EL (cell line): ENCODE data around the gene CLCNKA.
"Not testable (repeated sequence)": the region's sequence is repeated elsewhere in the genome, so short reads cannot be mapped to it uniquely, and the experiment has no call there.

ENCODE experiments used
- DNase-seq: peaks from one replicate; pipeline ENCODE4 v3.0.0-alpha.2; 2016

The CLCNKA gene

DNA sequence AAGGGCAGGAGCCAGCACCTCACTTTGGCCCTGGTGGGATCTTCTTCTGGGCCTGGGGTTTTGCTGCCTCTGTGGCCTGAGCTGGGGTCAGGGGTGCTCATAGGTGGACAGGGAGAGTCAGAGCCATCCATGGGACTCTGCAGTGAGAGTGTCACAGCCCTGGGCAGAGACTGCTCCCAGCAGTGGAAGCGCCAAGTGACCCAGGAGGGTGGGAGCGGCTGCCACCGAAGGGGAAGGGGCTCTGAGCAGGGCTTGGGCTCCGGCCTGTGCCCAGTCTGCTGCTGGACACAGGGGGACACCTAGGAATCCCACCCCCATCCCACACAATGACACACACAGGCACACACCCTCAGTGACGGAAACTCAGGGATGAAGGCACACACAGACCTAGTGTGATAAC is 22.1 kb downstream of the CLCNKA start:
- no peak for DNase-seq

DNA sequence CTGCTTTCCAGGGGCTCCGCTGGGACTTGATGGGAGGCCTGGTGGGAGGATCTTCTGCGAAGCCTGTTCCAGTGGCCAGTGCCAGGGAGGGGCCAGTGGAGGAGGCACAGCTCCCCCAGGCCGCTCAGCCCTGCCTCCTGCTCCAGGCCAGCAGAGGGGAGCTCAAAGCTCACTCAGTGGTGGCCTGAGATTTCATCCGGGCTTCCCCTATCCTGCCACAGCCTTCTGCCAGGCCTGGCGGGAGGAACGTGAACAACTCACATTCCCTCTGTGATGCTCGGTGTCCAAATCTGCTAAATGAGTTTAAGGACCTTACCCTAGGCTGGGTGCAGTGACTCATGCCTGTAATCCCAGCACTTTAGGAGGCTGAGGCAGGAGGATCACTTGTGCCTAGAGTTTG is 25.0 kb downstream of the CLCNKA start:
- peak; percentile 28 for DNase-seq

DNA sequence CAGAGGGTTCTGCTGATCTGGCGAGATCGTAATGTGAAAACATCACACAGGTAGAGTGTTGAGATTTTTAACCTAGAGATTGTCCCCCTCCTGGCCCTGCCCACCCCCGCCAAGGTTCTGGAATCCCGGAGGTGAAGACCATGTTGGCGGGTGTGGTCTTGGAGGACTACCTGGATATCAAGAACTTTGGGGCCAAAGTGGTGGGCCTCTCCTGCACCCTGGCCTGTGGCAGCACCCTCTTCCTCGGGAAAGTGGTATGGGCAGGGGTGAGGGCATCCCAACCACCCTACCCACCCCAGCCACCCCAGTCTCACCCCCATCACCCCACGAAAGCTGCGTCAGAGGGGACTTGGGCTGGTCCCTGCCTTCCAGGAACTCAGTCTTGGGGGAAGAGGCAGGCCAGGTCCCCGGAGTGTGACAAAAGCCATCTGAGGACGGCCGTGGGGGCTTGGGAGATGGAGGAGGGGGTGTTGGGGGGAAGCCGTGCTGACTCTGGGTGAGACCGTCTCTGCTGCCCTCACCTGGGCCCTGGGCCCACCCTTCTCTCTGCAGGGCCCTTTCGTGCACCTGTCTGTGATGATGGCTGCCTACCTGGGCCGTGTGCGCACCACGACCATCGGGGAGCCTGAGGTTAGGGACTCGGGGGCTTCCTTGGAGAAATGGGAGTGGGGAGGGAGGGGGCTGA is 26.1 kb downstream of the CLCNKA start:
- no peak for DNase-seq

DNA sequence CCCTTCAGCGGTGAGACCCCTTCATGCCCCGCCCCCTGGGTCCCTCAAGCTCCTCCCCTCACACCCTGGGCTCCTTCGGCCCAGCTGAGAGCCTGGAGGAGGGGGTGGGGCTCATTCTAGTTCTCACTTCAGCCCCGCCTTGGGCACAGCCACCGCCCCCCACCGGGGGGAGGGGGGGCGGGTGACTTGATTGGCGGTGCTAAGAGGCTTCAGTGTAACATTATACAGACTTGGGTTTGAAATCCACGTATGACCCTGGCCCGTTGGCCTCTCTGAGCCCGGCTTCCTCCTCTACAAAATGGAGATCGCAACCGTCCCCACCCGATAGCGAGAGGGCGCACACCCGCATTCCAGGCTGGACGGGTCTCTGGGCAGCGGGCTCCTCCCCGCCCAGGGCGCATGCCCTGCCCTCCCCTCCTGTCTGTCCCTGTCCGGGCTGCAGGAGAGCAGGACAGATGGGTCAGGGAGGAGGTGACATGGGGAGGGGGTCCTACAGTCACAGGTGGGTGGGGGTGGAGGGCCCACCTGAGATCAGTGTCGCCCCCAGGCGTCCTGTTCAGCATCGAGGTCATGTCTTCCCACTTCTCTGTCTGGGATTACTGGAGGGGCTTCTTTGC is 26.8 kb downstream of the CLCNKA start:
- peak; percentile 74 for DNase-seq

DNA sequence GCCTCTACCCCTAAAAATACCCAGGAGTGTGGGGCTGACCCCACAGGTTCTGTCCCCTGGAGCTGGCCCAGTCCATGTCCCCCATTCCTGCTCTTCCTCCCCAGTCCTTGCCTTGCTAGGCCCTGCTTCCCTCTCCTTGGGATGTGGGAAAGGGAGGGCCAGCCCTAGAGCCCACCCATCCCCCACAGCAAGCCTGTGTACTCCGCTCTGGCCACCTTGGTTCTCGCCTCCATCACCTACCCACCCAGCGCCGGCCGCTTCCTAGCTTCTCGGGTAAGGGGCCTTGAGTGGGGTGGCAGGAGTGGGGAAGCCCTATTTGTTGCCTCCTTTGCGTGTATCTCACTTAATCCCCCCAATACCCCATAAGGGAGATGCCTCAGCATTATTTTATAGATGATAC is 28.5 kb downstream of the CLCNKA start:
- DNase-seq, result no peak

DNA sequence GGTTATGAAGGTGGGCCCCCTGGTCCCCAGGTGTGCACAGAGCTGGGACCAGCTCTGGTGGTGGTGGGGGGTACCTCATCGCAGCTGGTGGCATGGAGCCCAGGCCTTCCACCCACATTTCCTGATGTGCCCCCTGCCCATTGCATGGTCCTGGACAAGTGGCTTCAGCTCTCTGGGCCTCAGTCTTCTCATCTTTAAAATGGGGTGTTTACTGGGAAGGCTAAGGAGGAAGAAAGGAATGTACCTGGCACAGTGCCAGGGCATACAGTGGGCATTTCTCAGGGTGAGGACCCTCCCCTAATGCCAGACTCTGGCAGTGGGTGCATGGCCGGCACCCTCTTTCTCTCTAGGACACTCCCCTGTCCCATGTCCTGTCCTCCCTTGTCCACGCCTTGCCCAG is 29.2 kb downstream of the CLCNKA start:
- DNase-seq, result no peak

DNA sequence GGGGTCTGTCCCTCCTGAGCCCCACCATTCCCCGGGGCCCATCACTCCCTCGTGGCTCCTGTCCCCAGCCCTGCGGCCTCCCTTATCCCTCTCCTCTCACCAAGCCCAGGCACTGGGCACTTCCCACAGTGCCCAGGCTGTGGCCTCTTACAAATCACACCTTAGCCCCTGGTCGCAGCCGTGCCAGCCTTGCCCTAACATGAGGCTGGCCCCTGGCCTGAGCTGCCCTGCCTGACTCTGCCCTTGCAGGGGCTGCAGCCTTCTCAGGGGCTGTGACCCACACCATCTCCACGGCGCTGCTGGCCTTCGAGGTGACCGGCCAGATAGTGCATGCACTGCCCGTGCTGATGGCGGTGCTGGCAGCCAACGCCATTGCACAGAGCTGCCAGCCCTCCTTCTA is 30.1 kb downstream of the CLCNKA start:
- DNase-seq, result not testable (repeated sequence)

DNA sequence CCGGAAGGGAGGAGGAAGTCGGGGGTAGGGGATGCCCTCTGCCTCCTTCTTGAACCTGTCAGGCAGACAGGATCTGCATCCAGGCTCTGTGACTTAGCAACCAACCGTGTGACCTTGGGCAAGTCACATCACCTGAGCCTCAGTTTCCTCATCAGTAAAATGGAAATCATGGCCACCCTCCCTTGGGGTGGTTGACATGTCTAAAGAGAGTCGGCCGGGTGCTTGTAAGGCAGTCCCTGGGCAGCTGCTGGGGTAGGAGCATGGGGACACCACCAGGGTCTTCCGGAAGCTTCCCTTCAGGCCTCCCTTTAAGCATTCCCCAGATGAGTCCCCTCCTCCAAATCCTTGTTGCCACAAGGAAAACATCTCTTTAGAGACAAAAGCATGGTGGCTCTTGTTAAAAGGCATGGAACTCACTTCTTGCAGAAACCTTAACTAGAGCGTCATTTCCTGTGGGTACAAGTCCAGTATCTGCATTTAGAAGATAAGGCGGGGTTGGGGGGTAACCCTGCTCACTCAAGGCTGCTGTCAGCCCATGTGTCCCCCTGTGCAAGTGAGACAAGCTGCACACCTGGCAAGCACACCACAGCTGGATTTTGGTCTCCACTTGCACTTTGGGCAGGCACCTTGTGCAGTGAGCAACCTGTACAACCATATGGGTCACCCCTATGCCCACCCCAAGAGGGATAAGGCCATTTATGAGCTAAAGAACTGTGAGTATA is 32.1 kb downstream of the CLCNKA start:
- DNase-seq, result no peak

DNA sequence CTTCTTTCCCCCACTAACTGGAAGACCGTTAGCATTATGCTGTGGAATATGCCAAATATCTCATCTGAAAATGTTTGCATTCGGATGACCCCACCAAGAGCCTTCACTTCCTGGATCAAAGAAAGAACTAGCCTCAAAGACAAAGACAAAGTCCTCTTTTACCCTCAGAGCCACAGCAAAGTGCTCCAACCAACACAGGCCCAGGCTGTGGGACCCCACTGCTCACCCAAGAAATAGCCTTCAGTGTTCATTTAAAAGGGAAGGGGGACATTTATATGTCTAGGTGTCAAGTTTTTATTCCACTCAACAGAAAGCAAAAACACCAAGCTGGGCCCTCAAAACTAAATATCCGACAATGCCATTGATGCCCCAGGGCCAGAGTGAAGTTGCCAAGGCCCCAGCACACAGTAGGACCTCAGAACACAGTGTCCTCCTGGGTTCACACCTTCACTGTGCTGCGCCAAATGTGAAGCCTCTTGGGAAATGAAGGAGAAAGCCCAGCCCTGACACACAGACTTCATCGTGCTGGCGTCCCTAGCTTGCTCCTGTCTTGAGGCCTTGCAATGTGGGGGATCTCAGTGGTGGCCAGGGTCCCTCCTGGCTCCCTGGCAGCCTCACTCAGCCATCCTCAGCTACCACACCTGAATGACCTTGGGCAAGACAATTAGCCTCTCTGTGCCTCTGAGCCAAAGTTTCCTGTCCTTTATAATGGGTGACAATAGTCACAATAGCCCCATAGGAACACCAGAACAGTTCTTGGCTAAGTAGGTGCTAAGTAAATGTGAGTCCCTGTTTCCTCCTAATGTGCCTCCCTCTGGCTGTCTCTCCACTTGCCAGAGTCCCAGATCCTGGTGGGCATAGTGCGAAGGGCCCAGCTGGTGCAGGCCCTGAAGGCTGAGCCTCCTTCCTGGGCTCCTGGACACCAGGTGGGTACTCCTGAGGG is 33.0 kb downstream of the CLCNKA start:
- no peak for DNase-seq

DNA sequence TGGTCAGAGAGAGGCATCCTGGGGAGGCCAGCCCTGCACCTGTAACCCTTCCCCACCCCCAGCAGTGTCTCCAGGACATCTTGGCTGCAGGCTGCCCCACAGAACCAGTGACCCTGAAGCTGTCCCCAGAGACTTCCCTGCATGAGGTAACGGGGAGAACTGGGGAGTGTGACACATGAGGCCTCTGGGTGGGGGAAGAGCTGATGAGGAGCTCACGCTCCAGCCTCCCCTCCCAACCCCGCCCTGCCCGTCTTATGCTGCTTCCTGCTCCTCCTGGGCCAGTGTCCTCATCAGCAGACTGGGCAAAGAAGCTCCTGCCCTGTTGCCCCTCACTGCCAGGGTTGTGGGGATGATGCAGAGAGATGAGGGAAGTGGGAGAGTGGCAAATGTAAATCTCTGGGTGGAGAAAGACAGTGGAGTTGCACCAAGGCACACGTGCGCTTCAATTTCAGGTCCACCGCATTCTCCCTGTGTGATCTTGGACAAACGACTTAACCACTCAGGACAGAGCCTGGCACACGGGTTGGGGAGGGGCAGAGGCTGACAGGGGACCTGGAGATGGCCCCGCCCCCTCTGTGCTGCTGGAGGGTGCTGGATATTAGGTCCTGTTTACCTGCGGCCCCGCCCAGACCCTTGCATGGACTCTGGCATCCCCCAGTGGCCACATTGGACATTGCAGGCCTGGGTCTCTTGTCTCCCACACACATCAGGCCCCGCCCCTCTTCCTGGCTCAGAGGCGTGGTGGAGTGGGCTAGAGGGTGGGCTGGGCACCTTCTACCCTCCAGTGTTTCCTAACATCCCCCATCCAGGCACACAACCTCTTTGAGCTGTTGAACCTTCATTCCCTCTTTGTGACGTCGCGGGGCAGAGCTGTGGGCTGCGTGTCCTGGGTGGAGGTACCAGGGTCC is 34.0 kb downstream of the CLCNKA start:
- peak; percentile 73 for DNase-seq

DNA sequence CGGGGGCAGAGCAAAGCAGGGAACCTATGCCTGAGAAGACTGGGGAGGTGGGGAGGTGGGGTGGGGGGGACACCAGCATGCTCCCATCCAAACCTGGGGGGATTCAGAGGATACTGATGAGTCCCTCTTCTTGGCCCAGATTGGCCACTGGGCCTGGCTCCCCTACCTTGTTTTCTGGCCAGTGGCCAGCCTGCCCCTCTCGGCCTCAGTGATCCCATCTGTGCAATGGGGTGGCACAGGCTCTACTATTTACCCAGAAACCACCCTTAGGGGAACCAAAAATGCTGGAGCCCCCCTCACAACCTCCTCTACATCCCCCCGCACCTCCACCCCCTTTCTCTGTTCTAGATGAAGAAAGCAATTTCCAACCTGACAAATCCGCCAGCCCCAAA is 34.7 kb downstream of the CLCNKA start:
- DNase-seq, result not testable (repeated sequence)

DNA sequence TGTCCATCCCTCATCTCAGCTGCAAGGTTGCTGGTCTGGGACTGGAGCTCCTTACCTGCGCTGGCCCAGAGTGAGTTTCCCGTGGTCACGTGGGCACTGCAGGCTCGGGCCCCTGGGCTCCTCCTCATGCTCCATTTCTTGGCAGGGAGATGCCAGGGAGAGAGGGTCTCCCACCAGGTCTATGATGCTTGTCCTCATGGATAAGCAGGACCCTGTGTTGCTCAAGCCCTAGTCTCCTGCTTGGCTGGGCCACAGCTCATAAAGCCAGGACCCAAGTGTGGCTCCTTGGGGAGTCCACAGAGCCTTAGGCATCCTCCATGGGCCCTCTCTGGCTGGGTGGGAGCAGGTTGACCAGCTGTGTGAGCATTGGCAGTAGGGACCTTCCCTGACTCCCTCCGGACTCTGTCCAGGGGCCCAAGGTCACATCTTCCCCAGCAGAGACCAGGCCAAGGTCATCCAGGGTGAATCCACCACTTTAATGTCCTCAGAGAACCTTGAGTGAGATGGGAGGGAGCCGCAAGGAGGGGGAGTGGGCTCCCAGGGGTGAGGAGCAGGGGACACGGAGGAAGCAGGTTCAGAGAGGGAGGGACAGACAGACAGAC is 35.6 kb downstream of the CLCNKA start:
- not testable (repeated sequence) for DNase-seq

DNA sequence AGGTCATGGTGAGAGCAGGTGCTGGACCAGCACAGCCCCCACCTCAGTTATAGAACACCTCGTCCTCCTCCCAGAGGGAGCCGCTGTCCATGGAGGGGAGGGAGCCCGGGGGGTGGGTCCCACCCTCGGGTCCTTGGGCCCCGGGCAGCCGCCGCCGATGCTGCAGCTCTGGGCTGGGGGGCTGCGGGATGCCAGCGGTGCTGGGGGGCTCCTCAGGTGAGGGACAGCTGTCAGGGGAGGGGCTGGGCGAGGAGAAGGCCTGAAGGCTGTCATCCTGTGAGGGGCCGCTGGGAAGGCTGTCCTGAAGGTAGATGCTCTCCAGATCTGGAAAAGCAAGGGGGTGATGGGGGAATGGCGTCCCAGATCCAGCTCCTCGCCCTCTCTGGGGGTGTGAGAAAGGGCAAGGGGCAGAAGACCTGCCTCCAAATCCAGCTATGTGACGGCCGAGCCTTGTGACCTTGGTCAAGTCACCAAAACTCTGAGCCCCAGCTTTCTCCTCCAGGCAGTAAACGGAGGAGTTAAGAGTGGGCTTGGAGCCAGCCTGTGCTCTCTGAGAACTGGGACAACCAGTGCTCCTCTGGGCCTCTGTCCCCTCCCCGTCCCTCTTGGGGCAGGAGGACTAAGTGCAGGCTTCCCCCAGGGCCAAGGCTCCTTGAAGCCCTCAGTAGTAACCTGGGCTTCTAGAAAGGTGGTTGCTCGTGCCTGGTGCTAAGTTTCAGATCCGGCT is 36.7 kb downstream of the CLCNKA start:
- not testable (repeated sequence) for DNase-seq

DNA sequence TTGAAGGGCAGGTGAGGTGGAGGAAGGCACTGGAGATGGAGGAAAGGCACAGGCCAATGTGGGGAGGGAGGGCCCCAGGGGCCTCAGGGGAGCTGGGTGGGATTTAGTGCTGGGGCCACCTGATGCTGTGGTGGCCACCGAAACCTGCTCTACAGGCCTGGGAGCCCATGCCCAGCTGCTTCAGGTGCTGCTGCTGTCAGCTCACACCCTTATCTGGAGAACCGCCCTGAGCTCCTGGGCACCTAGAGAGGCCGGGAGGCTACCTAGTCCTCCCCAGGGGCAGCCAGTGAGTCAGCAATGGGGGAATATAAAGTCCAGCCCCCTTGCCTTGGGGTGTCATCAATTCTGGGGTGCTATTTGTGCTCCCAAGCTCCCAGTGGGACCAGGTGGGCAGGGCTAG is 39.4 kb downstream of the CLCNKA start:
- no peak for DNase-seq

DNA sequence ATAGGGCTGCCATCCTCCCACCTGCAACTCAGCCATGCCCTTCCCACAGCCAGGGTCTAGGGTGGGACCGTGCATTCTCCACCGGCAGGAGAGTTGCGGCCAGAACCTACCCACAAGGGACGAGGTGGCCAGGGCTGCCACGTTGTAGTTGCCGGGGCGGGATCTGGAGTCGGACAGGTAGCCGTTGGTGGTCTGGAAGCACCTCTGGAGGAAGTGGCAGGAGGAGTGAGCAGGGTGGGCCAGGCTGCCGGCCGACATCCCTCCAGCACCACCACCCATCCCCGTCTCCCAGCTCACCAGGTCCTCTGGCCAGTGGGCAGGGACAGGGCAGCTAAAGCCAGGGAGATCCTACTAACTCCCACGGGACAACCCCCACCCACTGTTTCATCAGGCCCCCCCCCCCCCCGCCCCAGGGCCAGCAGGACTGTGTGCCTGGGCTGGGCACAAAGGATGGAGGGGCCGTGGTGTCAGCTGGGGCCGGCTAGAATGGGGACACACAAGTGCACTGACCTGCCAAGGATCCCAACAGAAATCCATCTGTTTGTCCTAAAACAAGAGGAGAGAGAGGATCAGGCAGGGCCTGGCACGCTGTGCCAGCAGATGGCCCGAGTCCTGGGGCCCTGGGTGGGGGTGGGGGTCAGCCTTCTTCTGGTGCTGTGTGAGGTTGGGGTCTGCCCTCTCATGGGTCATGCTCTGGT is 40.3 kb downstream of the CLCNKA start:
- DNase-seq, result not testable (repeated sequence)

DNA sequence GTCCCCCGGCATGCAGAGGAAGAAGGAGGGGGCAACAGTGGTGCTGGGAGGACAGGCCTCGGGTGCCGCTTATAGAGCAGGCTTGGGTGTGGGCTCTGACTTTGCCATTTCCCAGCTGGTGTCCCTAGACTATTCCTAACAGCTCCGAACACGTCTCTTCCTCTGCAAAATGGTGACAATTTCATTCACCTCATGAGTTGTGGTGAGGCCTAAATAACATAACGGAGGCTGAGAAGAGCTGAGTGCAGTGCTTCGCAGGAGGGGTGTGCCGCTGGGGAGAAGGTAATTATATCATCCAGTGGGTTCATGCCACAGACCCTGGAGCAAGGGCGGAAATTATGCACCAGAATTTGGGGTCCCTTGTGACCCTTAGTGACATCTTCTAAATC is 40.8 kb downstream of the CLCNKA start:
- not testable (repeated sequence) for DNase-seq

DNA sequence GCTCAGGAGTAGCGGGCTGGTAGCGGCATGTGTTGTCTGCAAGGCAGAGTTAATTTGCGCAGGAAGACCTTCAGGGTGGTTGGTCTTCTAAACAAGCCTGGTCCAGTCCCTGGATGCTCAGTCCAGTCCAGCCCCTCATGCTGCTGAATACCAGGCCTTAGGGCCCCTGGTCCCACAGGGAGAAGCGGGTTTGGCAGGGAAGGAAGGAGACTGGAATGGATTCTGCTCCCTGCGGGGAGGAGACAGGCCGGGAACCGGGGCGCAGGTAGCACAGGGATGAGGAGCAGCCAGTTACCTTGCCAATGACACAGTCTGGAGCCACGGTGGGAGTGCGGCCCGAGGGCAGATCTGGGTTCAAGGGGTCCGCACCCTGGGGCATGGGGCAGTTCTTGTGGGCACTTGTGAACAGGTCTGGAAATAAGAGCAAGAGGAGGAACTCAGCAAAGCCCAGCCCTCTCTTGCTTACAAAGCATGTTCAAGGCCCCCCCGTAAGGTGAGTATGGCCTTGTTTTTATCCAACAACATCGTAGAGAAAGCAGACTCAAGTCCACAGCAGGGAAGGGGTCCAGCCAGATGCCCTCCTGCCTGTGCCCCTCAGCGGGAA is 41.5 kb downstream of the CLCNKA start:
- DNase-seq, result no peak

DNA sequence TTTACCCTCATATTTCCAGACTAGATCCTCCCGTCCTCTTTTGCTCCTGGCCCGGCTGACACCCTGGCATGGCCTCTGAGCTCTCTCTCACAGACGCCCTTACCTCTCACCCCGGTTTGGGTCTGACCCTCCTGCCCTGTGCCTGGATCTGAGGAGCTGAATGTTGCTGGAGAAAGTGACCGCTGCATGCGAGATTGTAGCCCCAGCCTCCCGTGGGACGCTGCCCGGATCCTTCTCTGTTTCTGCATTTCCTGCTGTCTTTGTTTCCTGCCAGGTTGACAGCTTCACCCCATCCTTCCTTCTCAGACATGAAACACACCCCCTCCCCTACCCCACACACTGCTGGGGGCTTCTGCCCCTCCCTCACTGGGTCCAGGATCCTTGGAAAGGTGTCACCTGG is 42.1 kb downstream of the CLCNKA start:
- no peak for DNase-seq

DNA sequence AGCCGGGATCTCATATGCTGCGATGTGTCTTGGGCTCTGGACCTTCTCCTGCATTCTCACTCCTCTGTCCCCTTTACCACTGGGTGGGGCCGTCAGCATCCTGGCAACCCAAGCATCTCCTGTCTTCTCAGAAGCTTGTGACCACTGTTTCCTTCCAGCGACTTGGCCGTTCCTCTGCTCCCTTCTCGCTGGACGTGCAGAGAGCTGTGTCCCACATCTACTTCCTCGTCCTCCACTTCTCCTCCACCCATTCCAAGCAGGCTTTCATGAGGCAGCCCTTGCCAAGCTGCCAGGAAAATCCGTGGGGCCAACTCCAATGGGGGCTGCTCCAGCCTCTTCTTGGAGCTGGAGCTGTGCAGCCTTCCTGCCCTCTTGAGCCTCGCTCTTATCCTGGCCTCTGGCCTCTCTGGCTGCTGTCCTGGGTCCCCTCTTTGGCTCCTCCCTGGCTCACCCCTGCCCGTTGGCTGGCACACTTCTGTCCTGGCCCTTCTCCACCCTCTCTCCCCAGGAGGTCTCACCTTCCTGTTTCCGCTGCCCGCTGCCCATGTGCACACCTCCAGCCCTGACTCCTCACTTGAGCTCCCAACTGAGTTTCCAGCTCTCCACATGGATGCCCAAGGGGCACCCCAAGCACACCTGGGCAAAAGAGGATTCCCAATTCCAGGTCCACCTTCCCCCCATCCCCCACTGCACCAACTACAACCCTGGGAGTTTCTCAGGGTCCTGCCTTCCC is 42.9 kb downstream of the CLCNKA start:
- DNase-seq, result no peak
